Activated CD4-positive, alpha-beta T cell treated with anti-CD3 and anti-CD28 coated beads, Interleukin-2, amount 50 U/mL, for 48 hours (primary cell): ENCODE data around the gene EHMT1.
"Not testable (repeated sequence)": the region's sequence is repeated elsewhere in the genome, so short reads cannot be mapped to it uniquely, and the experiment has no call there.

Experiments
- DNase-seq, 2 experiments: peaks; one replicate each; pipeline ENCODE4 v3.0.0-alpha.2; 2020

The EHMT1 gene

DNA sequence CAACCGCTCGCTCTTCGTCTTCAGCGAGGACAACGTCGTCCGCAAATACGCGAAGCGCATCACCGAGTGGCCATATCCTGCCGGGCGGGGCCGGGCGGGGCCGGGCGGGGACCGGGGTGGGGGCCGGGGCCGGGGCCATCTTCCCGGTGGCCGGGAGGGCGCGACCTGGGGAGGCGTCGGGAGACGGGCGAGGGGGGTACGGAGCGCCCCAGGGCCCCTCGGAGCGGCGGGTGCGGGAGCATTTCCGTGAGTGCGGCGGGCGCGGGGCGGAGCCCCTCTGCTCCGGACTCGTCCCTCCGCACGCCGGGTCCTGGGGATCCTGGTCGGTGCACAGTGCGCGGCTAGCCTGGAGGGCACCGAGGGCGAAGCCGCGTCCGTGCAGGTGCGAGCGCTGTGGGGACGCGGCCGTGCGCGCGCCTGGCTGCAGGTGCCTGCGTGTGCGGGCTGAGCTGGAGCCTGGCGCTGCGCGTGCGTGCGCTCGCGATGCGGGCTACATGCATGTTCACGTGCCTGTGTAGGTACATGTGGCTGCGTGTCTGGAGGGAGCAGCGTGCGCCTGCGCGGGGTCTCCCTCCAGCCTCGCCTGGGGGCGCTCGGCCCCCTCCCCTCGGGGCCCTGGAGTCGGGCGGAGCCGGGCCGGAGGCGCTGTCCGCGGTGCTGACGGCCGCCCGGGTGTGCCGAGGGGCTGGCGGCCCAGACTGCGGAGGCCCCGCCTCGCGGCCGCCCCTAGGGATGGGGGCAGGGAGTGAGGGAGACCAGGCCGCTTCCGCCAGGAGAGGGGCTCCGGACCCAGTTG lies 259.5 kb downstream of the EHMT1 start:
- peak; percentile 19 to 20 for DNase-seq

GRCh38 chr9:137879052-137879451 lies 260.2 kb downstream of the EHMT1 start:
- no peak for DNase-seq

DNA sequence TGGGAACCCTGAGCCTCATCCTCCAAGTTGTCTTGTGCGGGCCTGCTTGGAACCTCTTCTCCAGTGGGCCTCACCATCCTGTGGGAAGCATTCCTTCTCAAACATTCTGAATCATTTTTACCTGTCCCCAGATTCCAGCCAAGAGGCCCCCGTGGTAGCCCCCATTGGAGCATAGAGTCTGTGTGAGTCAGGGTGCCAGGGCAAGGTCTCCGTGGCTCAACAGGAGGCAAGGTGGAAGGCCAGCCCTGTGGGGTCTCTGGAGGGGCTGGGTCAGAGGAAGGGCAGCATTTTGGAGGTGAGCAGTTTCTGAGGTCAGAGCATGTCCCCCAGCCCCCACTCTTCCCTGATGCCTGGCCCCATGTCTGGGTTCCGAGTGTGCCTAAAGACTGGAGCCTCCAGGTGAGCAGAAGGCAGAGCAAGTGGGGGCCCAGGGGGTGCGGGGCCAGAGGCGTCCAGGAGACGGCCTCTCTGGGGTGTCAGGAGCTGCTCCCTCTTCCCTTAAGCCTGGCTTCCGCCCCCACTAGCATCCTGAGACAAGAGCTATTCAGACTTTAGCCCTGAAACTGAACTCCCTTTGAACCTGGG lies 260.9 kb downstream of the EHMT1 start:
- no peak for DNase-seq

DNA sequence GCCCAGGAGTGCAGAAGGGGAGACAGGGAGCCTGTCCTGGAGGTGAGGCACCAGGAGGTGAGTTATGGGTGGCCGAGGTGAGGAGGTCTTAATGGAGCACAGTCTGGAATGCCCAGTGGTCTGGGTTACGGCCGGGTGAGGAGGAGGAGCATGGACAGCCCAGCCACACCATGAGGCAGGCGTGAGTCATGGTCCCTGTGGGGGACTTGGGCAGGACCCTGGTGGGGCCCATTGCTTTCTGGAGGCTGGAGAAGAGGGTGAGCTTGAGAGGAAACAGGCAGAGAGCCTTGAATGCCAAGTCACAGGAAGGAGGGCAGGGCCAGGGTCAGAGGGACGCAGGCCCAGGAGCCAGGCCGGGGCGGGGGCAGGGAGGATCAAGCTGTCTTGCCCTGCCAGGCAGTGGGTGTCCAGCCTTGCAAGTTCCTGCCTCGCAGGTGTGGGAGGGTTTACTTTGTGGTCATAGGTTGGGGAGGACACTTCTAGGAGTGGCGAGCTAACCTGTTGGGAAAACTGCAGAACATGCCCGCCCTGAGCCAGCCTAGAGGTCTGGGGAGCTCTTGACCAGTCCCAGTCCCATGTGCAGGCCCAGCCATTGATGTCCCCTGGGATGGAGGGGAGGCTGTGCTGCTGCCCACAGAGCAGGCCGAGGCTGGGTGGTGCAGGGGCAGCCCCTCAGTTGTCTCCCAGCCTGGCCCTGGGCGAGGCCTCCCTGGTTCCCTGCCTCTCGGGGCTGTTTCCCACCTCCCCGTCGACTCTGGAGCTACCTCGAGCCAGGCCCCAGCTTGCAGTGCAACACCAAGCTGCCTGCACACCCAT lies 261.6 kb downstream of the EHMT1 start:
- no peak for DNase-seq

GRCh38 chr9:137880976-137881530 lies 262.2 kb downstream of the EHMT1 start:
- DNase-seq: no peak

DNA sequence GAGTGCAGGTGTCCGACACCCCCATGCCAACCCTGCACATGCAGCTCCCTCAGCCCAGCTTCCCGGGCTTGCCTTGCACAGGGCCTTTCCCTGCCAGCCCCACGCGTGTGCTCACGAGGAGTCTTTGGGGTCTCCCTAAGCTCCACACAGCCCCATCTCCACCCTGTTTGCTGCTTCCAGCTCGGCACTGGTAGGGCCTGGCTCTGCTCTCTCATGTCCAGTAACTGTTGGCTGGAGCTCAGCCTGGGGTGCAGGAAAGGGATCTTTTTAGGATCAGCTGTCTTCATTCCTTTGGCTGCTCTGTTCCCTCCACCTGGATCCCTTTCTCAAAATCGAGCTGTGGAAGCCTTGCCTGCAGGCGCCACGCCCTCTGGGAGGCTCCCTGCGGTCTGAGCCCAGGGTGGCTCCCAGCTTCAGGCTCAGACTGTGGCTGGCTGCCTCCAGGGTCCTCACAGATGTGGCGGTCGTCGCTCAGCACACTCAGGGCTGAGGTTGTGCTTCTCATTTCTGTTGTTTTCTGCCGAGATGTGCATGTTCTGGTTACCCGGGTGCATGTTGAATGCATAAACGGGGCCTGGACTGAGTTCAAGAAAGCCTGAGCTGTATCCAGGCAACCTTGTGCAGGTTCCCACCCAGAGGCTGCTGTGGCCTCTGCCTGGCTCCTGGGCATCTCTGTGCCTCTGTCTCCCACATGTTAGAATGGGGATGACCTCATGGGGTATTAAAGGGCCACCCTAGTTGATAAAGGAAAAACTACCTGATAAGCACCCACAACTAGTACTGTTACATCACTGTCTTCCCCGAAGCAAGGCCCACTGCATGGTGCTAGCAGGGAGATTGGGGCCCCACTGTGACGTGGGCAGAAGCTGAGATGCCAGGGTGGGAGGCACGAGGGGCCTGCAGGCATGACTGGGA lies 263.0 kb downstream of the EHMT1 start:
- no peak for DNase-seq

- DNase-seq: no peak
These were observed 263.7 kb downstream of the EHMT1 start for GRCh38 chr9:137882506-137882821.

GRCh38 chr9:137883977-137884376 lies 265.2 kb downstream of the EHMT1 start:
- not testable (repeated sequence) for DNase-seq

- DNase-seq: peak; percentile 17 to 26
These were observed 265.7 kb downstream of the EHMT1 start for GRCh38 chr9:137884547-137884946.

DNA sequence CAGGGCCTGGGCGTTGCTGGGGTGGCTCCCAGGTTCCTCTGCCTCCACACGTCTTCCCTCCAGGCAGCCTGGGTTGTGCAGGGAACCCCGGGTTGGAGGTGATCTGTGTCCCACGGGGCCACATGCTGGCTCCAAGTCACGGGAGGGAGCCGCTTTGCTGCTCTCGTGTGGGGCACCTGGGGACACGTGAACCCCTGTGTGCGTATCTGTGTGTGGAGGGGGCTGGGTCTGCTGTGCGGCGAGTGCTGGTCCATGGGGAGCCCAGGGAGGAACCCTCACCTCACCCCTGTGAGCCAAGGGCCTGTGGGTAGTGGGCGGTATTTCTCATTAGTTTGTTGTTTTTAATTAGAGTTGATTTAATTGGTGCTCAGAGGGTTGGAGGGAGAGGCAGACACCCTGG lies 266.3 kb downstream of the EHMT1 start:
- not testable (repeated sequence) for DNase-seq
